Ramos (cell line): ENCODE results near the gene GRIPAP1.

Experiments
- in situ Hi-C: fragments of 300-500 bp; cut with MboI; formaldehyde crosslinking; loops from one replicate; pipeline ENCODE4 v1.14.3; 2022; ENCODE audit warnings: low sequenced_read_pairs; ENCODE audit not compliant: unreplicated experiment

GRIPAP1 gene

GRCh38 chrX:49002091-49002935 is at the start of gene GRIPAP1:
Gene GRIPAP1, minus strand, starts transcription at chrX:49002264. Its CDS starts 35 bp downstream, at chrX:49002229.
- in situ Hi-C loops, result no loop called here

GRCh38 chrX:49043987-49044281 is 41.9 kb upstream of the GRIPAP1 start:
- in situ Hi-C loops, result loop anchor here (10.0 kb wide), 1 partner anchor 79 kb away; no protein-coding TSS in a partner anchor

- in situ Hi-C loops, result loop anchor here (10.0 kb wide), 1 partner anchor 79 kb away; no protein-coding TSS in a partner anchor
These were observed 41.3 kb upstream of the GRIPAP1 start, which contains the start of gene TFE3 for GRCh38 chrX:49043220-49043986. Gene TFE3, minus strand, starts transcription at chrX:49043357. Its CDS starts 131 bp downstream, at chrX:49043226.

DNA sequence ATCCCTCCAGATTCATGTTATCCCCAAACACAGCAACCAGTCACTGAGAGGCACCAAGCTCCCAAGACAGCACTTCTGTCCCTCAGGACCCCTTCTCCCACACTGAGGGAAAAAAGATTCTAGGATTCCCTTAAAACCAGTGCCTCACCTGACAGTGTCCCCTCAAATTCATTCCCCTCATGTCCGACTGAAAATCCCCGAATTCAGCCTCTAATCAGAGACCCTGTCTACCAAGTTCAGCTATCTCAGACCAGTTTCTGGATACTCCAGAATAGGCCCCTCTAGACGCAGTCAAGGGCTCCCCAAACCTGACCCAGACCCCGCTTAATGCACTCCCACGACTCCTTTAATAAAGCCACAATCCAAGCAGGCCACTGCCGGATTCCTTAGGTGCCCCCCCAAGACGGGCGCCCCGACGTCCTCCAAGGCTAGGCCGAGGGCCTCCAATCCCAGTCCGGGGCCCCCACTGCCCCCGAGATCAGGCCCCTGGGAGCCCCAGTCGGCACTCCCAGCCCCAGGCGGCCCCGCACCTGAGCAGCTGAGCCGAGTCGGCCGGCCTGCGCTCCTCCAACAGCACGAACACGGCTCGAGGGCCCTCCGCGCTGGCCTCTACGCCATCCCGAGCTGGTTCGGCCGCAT is 40.6 kb upstream of the GRIPAP1 start:
- in situ Hi-C loops, result loop anchor here (10.0 kb wide), 1 partner anchor 78 kb away; no protein-coding TSS in a partner anchor

DNA sequence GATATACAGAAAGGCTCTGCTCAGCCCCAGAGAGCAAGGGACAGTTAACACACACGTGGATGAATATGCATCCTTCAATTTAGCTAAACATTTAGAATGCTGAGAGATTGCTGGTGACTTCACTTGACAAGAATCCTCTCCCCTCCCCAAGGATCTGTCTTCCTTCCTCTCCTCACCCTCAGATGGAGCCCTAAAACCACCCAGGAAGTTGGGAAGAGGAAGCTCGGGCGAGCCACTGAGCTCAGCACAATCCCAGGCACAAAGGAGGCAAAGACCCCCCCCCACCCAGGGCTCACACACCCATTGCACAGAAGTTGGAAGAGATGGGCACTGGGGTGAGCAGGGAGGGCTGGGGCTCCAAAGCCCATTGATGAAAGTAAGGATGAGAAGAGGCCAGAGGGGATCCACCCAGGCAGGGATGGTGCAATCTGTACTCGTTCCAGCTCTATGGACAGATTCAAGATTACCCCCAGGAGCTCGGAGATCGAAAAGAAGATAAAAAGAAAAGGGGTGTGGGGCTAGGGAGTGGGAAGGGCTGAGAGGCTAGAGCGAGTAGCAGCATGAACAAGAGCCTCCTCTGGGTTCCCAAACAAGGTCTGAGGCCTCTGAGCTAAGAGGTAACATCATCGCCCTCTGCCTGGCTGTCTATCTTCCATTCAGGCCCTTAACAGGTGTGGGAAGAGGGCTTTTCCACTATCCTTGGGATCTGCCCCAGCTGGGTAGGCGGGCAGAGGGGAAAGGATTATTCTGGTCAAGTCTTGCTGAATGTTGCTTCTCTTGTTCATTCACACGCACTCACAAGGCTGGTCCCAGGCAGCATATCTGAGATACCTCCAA is 39.9 kb upstream of the GRIPAP1 start:
- in situ Hi-C loops, result loop anchor here (10.0 kb wide), 1 partner anchor 77 kb away; no protein-coding TSS in a partner anchor

DNA sequence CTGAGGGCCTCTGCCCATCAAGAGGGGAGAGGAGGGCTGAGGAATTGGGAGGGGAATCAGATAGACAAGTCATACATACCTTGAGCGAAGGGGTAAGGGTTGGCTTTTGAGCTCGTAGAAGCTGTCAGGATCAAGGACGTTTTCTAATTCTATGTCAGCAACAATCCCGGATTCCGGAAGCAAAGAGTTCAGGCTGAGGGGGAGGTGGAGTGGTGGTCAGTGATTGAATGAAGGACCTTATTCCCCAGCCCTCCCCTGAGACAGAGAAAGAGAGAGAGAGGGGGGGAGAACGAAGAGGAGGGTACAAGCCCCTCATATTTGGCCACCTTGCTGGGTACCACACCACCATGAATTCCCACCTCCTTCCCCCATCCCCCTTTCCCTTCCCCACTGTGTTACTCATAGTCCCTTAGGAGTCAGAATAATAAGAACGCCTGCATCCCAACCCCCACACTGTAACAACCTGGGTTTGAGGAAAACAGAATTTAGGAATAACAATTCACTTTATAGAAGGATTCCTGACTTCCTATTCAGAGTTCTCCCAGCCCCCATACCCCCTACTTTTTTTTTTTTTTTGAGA is 38.4 kb upstream of the GRIPAP1 start:
- in situ Hi-C loops, result loop anchor here (10.0 kb wide), 1 partner anchor 76 kb away; no protein-coding TSS in a partner anchor

DNA sequence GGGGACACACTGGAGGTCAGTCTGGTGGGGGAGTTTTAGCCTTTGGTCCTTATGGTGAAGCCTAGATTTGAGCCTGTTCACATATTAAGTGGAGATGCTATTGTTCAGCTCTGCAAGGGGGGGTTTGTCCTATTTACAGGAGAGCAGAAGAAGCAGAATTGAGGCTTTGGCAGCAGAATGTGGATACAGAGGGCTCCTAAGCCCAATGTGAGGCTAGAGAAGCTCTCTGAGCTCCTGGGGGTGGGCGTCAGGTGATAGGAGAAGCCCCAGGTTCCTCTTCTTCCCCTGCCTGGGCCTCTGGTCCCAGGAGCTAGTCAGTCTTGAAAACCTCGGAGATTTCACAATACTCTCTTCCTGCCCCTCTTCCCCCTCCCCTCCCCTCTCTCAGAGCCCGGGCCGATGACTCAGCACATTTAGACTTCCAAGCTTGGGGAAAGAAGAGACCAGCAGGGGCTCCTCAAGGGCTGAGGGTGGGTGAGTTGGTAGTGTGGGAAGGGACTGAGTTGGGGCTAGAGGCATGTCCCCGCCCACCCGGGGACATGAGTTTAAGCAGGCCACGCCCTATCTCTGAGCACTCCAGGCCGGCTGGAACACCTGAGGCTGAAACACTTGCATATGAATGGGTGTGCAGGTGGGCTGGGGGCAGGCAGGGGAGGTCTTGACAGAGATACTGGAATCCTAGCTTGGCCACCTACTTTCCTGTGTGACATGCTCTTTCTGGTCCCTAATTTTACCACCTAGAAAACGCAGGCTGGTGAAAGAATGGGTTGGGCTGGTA is 37.7 kb upstream of the GRIPAP1 start:
- in situ Hi-C loops, result loop anchor here (10.0 kb wide), 1 partner anchor 75 kb away; no protein-coding TSS in a partner anchor

- in situ Hi-C loops, result no loop called here
These were observed 35.9 kb upstream of the GRIPAP1 start for GRCh38 chrX:49037883-49038475.

- in situ Hi-C loops, result no loop called here
These were observed 28.2 kb upstream of the GRIPAP1 start for GRCh38 chrX:49030283-49030682.

DNA sequence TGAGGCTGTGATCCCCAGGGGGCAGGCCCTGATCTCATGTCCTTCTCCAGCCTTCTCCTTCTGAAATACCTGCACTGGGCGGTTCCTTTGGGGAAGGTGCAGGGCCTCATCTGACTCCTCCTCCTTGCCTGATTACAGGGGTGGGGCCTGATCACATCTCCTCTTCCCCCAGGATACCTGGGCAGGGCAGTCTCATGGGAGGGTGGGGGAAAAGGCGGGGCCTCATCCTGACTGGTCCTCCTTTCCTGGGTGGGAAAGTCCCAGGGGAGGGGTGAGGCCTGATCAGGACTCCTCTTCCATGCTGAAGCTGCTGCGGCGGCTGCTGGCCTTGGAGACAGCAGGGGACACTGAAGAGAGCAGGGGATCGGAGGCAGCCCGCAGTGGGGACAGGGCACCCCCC is 27.8 kb upstream of the GRIPAP1 start:
- in situ Hi-C loops, result no loop called here

- in situ Hi-C loops, result no loop called here
These were observed 17.7 kb upstream of the GRIPAP1 start for GRCh38 chrX:49019599-49020249.

- in situ Hi-C loops, result no loop called here
These were observed 17.0 kb upstream of the GRIPAP1 start for GRCh38 chrX:49019050-49019449.

GRCh38 chrX:49003696-49004095 is 1.6 kb upstream of the GRIPAP1 start:
- in situ Hi-C loops, result no loop called here

GRCh38 chrX:49001521-49002090 is 458 bp downstream of the GRIPAP1 start:
- in situ Hi-C loops, result no loop called here

- in situ Hi-C loops, result no loop called here
These were observed 1.4 kb downstream of the GRIPAP1 start for GRCh38 chrX:49000636-49001035.

GRCh38 chrX:48999030-48999429 is 3.0 kb downstream of the GRIPAP1 start:
- in situ Hi-C loops, result no loop called here

DNA sequence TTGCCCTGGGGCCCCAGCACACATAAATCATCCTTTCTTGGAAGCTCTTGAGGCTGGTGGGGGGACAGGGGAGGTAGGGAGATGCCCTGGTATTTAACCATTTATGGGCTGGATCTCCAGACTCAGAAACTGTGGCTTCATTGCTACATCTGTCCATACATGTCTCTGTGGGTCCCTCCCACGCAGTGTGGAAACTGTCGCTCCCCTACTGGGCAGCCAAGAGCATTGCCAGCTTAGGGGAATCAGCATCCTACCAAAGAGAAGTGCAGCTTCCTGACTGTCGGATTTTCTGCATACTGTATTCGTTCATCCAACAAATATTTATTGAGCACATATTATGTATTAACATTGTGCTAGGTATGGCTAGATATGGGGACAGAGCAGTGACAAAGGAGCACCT is 3.7 kb downstream of the GRIPAP1 start:
- in situ Hi-C loops, result no loop called here
